Lower lobe of right lung (tissue), 2 donors: Measurements from ENCODE around the gene MGRN1. TPM values are rescaled to one million over a fixed set of nuclear protein-coding genes. Genes with fewer than 3 reads are reported as not detected.

Source experiments
- ATAC-seq, 2 donors: fragments of 200-7000 bp; cut with Tn5 transposase; one replicate each; pipeline ENCODE4 v1.9.1; 2020 to 2022; ENCODE audit warnings: mild to moderate bottlenecking in 2 of 2, moderate library complexity in 2 of 2
- DNase-seq: peaks from one replicate; pipeline ENCODE4 v3.0.0-alpha.2; 2020
- H3K27ac ChIP-seq: fragments of 200-600 bp; one replicate; pipeline ENCODE4 v1.8.0; 2022
- H3K27me3 ChIP-seq: fragments of 200-600 bp; one replicate; pipeline ENCODE4 v1.8.0; 2022; ENCODE audit warnings: low read depth
- H3K36me3 ChIP-seq: fragments of 200-600 bp; one replicate; pipeline ENCODE4 v1.8.0; 2022; ENCODE audit warnings: mild to moderate bottlenecking
- H3K4me1 ChIP-seq: fragments of 200-600 bp; one replicate; pipeline ENCODE4 v1.8.0; 2022
- H3K4me3 ChIP-seq: fragments of 200-600 bp; one replicate; pipeline ENCODE4 v1.8.0; 2022; ENCODE audit warnings: mild to moderate bottlenecking
- H3K9me3 ChIP-seq: fragments of 200-600 bp; one replicate; pipeline ENCODE4 v1.8.0; 2022
- intact Hi-C: fragments of 100-400 bp; cut with DNase I; formaldehyde crosslinking; loops from one replicate; pipeline ENCODE4 v1.11.0; 2022
- total RNA-seq: library from RNA; stranded (reverse); fragmentation: NEBNext Ultra II Directional; extraction: Animal tissue kit (Norgen Biotek cat#: 25700); gene quantifications from one replicate; pipeline ENCODE4 v1.2.1, GENCODE V29; 2021
- TF ChIP-seq, protein P1 (sequence below): fragments of 200-600 bp; IDR thresholded peaks from one replicate; pipeline ENCODE4 v1.8.0; 2022; ENCODE audit warnings: antibody characterized with exemption, mild to moderate bottlenecking
- donor health status: DM: no; HTN: yes; CAD: no; lungs with severe emphysema.

Gene MGRN1
- total RNA-seq, 1 donor from 2014 or later: 75.7 TPM

DNA sequence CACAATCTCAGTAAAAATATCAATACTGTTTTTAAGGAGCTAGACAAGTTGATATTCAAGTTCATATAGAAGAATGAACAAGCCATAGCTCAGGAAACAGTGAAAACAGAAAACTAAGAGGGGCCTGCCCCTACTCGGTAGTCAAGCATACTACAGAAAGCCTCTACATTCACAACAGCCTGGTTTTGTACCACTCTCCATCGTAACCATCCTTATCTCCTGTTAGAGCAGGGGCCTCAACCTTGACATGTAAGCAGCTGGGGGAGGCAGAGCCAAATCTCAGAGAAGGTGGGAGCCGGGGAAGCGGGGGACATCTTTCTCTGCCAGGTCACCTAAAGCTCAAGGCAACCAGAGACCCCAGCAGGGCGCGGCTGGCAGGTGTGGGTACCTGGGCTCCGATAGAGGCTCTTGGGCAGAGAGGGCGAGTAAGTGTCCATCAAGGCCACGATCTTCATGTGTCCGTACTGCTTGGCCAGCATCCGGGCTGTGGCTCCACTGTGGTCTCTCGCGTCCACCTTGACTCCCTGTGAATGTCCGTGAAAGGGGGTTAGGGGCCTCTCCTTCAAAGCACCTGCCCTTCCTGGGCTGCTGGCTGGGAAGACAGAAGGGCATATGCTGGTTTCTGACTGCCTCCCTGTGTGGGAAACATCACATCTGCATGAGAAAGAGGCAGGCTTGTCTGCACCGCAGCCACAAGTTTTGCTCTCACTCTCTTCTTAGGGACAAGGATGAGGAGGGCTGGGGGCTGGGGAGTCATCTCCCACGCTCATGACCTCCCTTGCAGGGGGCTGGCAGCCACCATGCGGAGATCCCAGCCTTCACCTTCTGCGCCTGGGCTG lies 89.3 kb downstream of the MGRN1 start:
- Histone ChIP-seq H3K4me1 (no peaks in the 10 kb centered on the region), H3K27ac (no peak overlapping the region), H3K9me3 (no peaks in the 10 kb centered on the region), H3K4me3 (no peak overlapping the region), H3K27me3 (no peaks in the 10 kb centered on the region), H3K36me3 (peaks cover 79% of the 10 kb centered on the region)
- TF ChIP-seq, protein P1, sequence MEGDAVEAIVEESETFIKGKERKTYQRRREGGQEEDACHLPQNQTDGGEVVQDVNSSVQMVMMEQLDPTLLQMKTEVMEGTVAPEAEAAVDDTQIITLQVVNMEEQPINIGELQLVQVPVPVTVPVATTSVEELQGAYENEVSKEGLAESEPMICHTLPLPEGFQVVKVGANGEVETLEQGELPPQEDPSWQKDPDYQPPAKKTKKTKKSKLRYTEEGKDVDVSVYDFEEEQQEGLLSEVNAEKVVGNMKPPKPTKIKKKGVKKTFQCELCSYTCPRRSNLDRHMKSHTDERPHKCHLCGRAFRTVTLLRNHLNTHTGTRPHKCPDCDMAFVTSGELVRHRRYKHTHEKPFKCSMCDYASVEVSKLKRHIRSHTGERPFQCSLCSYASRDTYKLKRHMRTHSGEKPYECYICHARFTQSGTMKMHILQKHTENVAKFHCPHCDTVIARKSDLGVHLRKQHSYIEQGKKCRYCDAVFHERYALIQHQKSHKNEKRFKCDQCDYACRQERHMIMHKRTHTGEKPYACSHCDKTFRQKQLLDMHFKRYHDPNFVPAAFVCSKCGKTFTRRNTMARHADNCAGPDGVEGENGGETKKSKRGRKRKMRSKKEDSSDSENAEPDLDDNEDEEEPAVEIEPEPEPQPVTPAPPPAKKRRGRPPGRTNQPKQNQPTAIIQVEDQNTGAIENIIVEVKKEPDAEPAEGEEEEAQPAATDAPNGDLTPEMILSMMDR: no peak
- ATAC-seq: no peak
- DNase-seq: no peak
- intact Hi-C loops: no loop called here

DNA sequence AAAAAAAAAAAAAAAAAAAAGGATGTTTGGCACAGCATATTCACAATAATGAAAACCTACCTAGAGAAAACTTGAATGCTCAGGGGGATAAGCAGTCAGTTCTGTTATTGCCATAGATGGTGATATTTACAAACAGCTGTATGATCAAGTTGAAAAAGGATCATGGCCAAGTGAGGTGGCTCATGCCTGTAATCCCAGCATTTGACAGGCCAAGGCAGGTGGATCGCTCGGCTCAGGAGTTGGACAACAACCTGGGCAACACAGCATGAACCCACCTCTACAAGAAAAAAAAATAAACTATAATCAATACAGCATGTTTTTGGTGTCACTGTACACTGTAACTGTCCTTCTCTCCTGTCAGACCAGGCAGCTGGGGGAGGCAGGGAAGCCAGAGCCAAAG lies 90.4 kb downstream of the MGRN1 start:
- TF ChIP-seq, protein P1: no peak
- DNase-seq (no peak), ATAC-seq (no peak)
- Histone ChIP-seq H3K36me3 (peaks cover 74% of the 10 kb centered on the region), H3K4me1 (no peaks in the 10 kb centered on the region), H3K9me3 (no peaks in the 10 kb centered on the region), H3K27ac (no peak overlapping the region), H3K27me3 (no peaks in the 10 kb centered on the region), H3K4me3 (no peak overlapping the region)
- intact Hi-C loops: no loop called here

DNA sequence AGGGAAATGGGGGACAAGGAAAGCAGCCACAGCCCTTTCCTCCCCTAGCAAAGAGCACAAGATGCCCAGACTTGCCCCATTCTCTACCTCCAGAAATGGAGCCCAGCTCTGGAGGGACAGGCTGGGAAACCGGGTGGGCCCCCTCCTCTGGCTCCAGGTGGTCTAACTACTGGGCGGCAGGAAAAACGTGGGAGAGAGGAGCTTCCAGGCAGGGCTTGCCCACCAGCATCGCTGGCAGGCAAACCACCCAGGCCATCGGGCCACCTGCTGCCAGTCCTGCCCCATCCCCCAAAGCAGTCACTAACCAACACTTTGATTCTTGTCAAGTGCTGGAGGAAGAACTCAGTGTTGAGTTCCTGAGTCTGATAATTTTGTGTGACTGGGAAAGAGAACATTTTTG lies 93.8 kb downstream of the MGRN1 start:
- ATAC-seq: no peak
- no peak overlapping the region for H3K4me3 ChIP-seq
- no peaks in the 10 kb centered on the region for H3K27me3 ChIP-seq
- H3K9me3 ChIP-seq: no peaks in the 10 kb centered on the region
- intact Hi-C loops: no loop called here
- H3K27ac ChIP-seq: no peak overlapping the region
- H3K36me3 ChIP-seq: peaks cover 57% of the 10 kb centered on the region
- no peaks in the 10 kb centered on the region for H3K4me1 ChIP-seq
- TF ChIP-seq, protein P1: no peak
- no peak for DNase-seq

DNA sequence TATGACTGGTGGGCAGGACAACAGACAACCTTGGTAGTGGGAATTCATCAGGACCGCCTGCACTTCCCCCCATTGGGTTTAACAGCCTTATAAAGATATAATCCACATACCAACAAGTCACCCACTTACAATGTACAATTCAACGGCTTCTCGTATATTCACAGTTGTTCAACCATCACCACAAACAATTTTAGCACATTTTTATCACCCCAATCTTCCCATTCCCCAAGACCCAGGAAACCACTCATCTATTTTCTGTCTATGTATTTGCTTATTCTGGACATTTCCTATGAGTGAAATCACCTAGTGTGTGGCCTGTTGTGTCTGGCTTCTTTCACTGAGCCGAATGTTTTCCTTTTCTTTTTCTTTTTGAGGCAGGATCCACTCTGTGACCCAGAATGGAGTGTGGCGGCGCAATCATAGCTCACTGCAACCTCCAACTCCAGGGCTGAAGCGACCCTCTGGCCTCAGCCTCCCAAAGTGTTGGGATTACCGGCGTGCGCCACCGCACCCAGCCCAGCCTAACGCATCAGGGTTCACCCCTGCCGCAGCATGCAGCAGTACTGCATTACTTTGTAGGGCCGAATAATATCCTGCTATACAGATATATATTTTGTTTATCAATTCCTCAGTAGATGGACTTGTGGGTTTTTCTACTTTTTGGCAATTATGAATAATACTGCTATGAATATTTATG lies 98.6 kb downstream of the MGRN1 start:
- peaks cover 72% of the 10 kb centered on the region for H3K36me3 ChIP-seq
- H3K27me3 ChIP-seq: no peaks in the 10 kb centered on the region
- DNase-seq (peak; percentile 16), ATAC-seq (no peak)
- no peaks in the 10 kb centered on the region for H3K4me1 ChIP-seq
- no peak overlapping the region for H3K27ac ChIP-seq
- no peak overlapping the region for H3K4me3 ChIP-seq
- H3K9me3 ChIP-seq: no peaks in the 10 kb centered on the region
- intact Hi-C loops: no loop called here
- TF ChIP-seq, protein P1: no peak

DNA sequence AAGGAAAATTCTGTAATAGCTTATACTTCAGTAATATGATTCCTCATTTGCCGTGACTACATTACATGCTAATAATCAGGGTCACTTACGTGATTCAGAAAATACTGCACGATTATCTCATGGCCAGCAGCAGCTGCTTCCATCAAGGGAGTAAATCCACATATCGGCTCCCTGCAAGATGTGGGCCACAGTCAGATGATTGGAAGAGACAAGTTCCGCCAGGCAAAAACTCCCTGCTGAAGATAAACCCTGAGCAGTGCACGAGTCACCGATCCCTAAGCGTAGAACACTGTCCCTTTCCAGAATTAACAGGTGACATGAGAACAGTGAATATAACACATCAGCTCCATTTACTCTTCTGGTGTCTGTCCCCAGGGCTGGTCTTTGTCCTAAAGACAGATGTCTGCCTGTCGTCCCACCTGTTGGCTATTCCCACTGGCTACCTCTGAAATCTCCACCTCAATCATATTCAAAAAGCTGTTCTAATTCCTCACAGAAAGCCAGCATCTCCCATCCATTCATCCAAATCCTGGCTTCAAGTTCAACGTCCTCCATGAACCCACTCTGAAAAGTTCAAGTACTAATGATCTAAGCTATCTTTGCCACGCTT lies 100.1 kb downstream of the MGRN1 start:
- H3K27me3 ChIP-seq: no peaks in the 10 kb centered on the region
- DNase-seq (no peak), ATAC-seq (no peak)
- H3K27ac ChIP-seq: no peak overlapping the region
- peaks cover 75% of the 10 kb centered on the region for H3K36me3 ChIP-seq
- intact Hi-C loops: no loop called here
- H3K4me1 ChIP-seq: no peaks in the 10 kb centered on the region
- no peak overlapping the region for H3K4me3 ChIP-seq
- no peaks in the 10 kb centered on the region for H3K9me3 ChIP-seq
- TF ChIP-seq, protein P1: no peak
